Testis (tissue), 3 donors: ENCODE data around the gene PEX19. TPM values are rescaled to one million over a fixed set of nuclear protein-coding genes. Genes with fewer than 3 reads are reported as not detected.

Experiments used
- DNase-seq: peaks from one replicate; pipeline ENCODE4 v3.0.0-alpha.2; 2019
- H3K27ac ChIP-seq, 2 donors: fragments of 200-600 bp; sonication (generic); one replicate each; pipeline ENCODE4 v1.5.1; 2019
- H3K27me3 ChIP-seq: fragments of 200-600 bp; sonication (generic); one replicate; pipeline ENCODE4 v1.5.1; 2019
- H3K36me3 ChIP-seq: fragments of 200-600 bp; sonication (generic); one replicate; pipeline ENCODE4 v1.5.1; 2017; ENCODE audit warnings: low read depth; ENCODE audit errors: missing control alignments
- H3K4me1 ChIP-seq: fragments of 200-600 bp; sonication (generic); one replicate; pipeline ENCODE4 v1.5.1; 2019
- H3K4me3 ChIP-seq, 2 donors: fragments of 200-600 bp; sonication (generic); one replicate each; pipeline ENCODE4 v1.5.1; 2017 to 2019
- H3K9me3 ChIP-seq: fragments of 200-600 bp; sonication (generic); one replicate; pipeline ENCODE4 v1.5.1; 2017
- POLR2A ChIP-seq: fragments of 450-650 bp; IDR thresholded peaks from one replicate; pipeline ENCODE4 v1.6.1; 2017; ENCODE audit warnings: antibody characterized with exemption, mild to moderate bottlenecking, moderate library complexity
- WGBS, 2 donors: methylation state at CpG; one replicate each; pipeline ENCODE4 v1.1.5; 2018; 5-methylcytosine and 5-hydroxymethylcytosine counted together
- intact Hi-C: fragments of 100-400 bp; cut with DNase I; formaldehyde crosslinking; loops from one replicate; pipeline ENCODE4 v1.15.1; 2023; ENCODE audit warnings: low total_unique reads
- polyA plus RNA-seq: library from polyadenylated mRNA; stranded (reverse); fragments of 350-450 nt; fragmentation: Illumina TruSeq; extraction: RNeasy Lipid Tissue Mini Kit (QIAGEN cat#74804); gene quantifications from one replicate; pipeline ENCODE4 v1.2.3, GENCODE V29; 2014; ENCODE audit warnings: low read depth, low replicate concordance; ENCODE audit not compliant: insufficient read depth
- total RNA-seq, 2 donors: library from RNA; depleted of rRNA; stranded (reverse); fragments of >200 nt; gene quantifications; one replicate each; pipeline ENCODE4 v1.2.3, GENCODE V29; 2016
- TF ChIP-seq, protein P1 (sequence below), 3 experiments: fragments of 450-650 bp in 2 of 3; fragments of 200-600 bp in 1 of 3; sonication (generic) in 1 of 3; IDR thresholded peaks; one replicate each; pipeline ENCODE4 v1.5.1; 2016 to 2019; ENCODE audit warnings: antibody characterized with exemption in 3 of 3, mild to moderate bottlenecking in 2 of 3, moderate library complexity in 1 of 3

PEX19 gene
- total and polyA plus RNA-seq, 3 donors from 2014 or later = 48.5 to 63.5 (median 56.6) TPM

- WGBS, 2 donors = 86 to 93% methylated on average over 1 of the region's 1 CpG
- no peaks in the 10 kb centered on the region for H3K9me3 ChIP-seq
- H3K27ac ChIP-seq = no peak overlapping the region
- TF ChIP-seq POLR2A = no peak
- TF ChIP-seq, protein P1, sequence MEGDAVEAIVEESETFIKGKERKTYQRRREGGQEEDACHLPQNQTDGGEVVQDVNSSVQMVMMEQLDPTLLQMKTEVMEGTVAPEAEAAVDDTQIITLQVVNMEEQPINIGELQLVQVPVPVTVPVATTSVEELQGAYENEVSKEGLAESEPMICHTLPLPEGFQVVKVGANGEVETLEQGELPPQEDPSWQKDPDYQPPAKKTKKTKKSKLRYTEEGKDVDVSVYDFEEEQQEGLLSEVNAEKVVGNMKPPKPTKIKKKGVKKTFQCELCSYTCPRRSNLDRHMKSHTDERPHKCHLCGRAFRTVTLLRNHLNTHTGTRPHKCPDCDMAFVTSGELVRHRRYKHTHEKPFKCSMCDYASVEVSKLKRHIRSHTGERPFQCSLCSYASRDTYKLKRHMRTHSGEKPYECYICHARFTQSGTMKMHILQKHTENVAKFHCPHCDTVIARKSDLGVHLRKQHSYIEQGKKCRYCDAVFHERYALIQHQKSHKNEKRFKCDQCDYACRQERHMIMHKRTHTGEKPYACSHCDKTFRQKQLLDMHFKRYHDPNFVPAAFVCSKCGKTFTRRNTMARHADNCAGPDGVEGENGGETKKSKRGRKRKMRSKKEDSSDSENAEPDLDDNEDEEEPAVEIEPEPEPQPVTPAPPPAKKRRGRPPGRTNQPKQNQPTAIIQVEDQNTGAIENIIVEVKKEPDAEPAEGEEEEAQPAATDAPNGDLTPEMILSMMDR (IDR thresholded peaks at IDR 0.05) = no peak
- intact Hi-C loops = loop anchor here (10.0 kb wide), 1 partner anchor 52 kb away; the partner anchor contains the start of gene CASQ1
- no peaks in the 10 kb centered on the region for H3K36me3 ChIP-seq
- H3K4me1 ChIP-seq = peaks cover 15% of the 10 kb centered on the region
- no peak overlapping the region for H3K4me3 ChIP-seq
- no peak for DNase-seq
- no peaks in the 10 kb centered on the region for H3K27me3 ChIP-seq
Observed at GRCh38 chr1:160247053-160247452, 37.9 kb downstream of the PEX19 start.

DNA sequence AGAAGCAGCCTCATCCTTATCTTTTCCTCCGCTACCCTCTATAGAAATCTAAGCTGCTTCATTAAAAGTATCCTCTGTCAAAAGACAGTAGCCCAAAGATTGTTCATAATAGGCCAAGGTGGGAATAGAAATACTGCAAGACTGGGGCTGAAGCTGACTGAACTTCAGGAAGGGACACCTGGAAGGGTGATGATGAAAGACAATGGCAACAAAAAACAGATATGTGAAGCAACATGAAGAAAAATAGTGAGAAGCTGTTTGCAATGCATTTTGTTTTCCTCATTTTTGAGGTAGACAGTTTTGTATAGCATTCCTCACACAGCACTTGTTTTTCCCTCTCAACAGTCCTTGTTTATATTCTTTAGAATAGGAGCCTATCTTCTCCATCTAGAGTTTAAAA, 39.5 kb downstream of the PEX19 start:
- intact Hi-C loops = loop anchor here (10.0 kb wide), 1 partner anchor 51 kb away; the partner anchor contains the start of gene CASQ1
- H3K36me3 ChIP-seq = no peaks in the 10 kb centered on the region
- no peaks in the 10 kb centered on the region for H3K27me3 ChIP-seq
- 62 to 74% methylated on average over 1 of the region's 1 CpG for WGBS, 2 donors
- no peaks in the 10 kb centered on the region for H3K9me3 ChIP-seq
- DNase-seq = no peak
- H3K4me3 ChIP-seq = no peak overlapping the region
- peaks cover 10% of the 10 kb centered on the region for H3K4me1 ChIP-seq
- H3K27ac ChIP-seq = no peak overlapping the region
- TF ChIP-seq, protein P1 (IDR thresholded peaks at IDR 0.05) = no peak
- no peak for TF ChIP-seq POLR2A

DNA sequence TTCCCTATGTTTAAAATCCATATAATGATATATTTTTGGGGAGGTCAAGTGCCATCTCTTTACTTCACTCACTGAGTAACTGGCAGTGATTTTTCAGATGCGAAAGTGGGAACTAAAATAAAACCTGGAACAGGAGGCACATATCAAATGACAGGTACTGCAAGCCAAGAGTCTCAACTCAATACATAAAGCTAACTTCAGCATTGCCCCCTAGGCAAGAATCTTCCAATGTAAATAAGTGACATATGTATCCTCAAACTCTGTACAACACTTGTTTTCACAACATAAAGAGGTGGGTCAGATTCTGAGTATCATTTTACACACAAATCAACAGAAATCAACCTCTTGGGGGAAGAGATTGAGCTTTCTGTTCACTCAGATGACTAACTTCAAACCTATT, 40.7 kb downstream of the PEX19 start:
- Histone ChIP-seq H3K4me1 (peaks cover 10% of the 10 kb centered on the region), H3K27me3 (no peaks in the 10 kb centered on the region), H3K4me3 (no peak overlapping the region), H3K36me3 (no peaks in the 10 kb centered on the region), H3K27ac (no peak overlapping the region), H3K9me3 (no peaks in the 10 kb centered on the region)
- WGBS, 2 donors = 89 to 90% methylated on average over 1 of the region's 1 CpG
- DNase-seq = no peak
- no peak for TF ChIP-seq POLR2A
- TF ChIP-seq, protein P1 (IDR thresholded peaks at IDR 0.05) = no peak
- intact Hi-C loops = loop anchor here (10.0 kb wide), 1 partner anchor 49 kb away; the partner anchor contains the start of gene CASQ1

- intact Hi-C loops = loop anchor here (10.0 kb wide), 1 partner anchor 49 kb away; the partner anchor contains the start of gene CASQ1
Observed at GRCh38 chr1:160243767-160244166, 41.2 kb downstream of the PEX19 start.

More at GRCh38 chr1:160243767-160244166, 41.2 kb downstream of the PEX19 start:
- no peak for TF ChIP-seq POLR2A
- TF ChIP-seq, protein P1 (IDR thresholded peaks at IDR 0.05) = no peak
- Histone ChIP-seq H3K4me1 (peaks cover 10% of the 10 kb centered on the region), H3K36me3 (no peaks in the 10 kb centered on the region), H3K27me3 (no peaks in the 10 kb centered on the region), H3K9me3 (no peaks in the 10 kb centered on the region), H3K27ac (no peak overlapping the region), H3K4me3 (no peak overlapping the region)
- DNase-seq = no peak
